AG09309 (cell line): Measurements from ENCODE around the gene GLRX.

Experiments used
- DNase-seq: peaks from one replicate; pipeline ENCODE4 v3.0.0-alpha.2; 2010; ENCODE audit warnings: low read depth
- H3K4me3 ChIP-seq: 2 replicates; pipeline ENCODE4 v1.5.1; 2011; ENCODE audit warnings: mild to moderate bottlenecking, low read depth, low read length, moderate library complexity; ENCODE audit not compliant: control insufficient read depth
- CTCF ChIP-seq: IDR thresholded peaks from 2 replicates; pipeline ENCODE4 v1.5.1; 2011; ENCODE audit warnings: mild to moderate bottlenecking, low read depth, low read length, inconsistent platforms; ENCODE audit not compliant: insufficient read depth, control insufficient read depth; ENCODE audit errors: missing control alignments

The GLRX gene

DNA sequence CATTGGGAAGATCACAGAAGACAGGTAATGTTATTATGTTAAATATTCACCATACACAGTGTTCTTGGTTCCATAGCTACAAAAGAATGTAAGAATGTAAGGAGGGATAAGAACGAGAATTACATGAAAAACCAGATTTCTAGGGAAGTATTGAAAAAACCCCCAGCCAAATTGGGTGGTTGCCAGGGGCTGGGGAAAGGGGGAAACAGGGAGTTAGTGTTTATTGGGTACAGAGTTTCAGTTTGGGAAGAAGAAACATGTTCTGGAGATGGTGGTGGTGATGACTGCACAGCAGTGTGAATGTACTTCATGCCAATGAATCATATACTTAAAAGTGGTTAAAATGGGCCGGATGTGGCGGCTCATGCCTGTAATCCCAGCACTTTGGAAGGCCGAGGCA, 40.3 kb downstream of the GLRX start:
- H3K4me3 ChIP-seq = no peak overlapping the region
- no peak for TF ChIP-seq CTCF
- DNase-seq = no peak

DNA sequence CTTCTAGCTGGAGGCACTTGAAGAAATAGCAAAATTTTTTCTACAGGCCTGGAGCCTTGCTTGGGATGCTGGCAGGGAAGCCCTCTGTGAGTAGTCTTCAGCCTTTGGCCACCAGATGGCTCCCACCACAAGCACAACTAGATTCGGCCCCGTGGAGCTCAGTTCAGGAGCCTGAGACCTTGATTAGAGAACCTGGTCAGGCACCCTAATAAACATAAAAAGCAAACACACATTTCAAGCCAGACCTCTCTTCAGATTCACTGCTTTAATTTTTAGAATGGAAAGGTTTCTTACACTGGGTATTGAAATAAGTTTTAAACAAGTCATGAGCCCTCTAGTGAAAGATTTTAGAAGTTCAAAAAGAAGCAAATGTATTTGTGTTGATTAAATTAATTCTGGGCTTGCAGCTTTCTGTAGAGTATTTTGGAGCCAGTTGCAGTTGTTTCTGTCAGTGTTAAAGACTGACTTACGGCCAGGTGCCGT, 41.4 kb downstream of the GLRX start:
- no peak overlapping the region for H3K4me3 ChIP-seq
- peak; percentile 95 for TF ChIP-seq CTCF
- peak; percentile 45 for DNase-seq

GRCh38 chr5:95780597-95780996, 41.9 kb downstream of the GLRX start:
- no peak overlapping the region for H3K4me3 ChIP-seq
- no peak for TF ChIP-seq CTCF
- DNase-seq = no peak

- no peak for TF ChIP-seq CTCF
- H3K4me3 ChIP-seq = no peak overlapping the region
- no peak for DNase-seq
Measured at GRCh38 chr5:95779611-95780010, 42.9 kb downstream of the GLRX start.

DNA sequence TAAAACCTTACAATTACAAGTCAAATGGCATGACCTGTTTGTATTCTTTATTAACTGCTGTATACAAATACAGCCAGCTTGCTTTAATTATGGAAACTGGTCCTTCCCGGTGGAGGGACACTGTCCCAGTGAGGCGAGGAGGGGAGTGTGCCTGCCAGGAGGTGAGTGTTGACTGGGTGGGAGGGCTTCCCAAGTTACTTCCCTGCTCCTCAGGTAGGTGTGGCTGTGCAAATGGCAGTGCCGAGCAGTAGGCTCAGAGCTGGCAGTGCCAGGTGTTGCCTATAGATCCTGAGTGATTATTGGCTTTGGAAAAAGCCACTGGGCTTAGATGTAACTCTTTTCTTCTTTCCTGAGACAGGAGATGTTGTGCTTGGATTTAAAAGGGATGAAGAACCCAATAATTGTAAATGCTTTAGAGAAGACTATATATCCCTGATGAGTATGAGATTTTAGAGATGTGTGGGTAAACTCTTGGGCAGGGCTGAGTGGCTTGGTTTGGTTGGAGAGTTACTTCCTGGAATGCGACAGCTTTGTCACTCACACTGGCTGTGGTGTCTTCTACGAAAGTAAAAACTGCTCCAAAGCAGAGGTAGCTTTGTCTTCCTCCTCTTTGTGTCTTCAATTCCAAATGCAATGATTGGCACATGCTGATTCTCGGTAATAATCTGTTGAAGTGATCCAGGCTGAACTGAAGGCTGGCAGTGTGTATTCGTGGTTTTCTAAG, 43.7 kb downstream of the GLRX start:
- TF ChIP-seq CTCF = no peak
- no peak for DNase-seq
- H3K4me3 ChIP-seq = no peak overlapping the region

DNA sequence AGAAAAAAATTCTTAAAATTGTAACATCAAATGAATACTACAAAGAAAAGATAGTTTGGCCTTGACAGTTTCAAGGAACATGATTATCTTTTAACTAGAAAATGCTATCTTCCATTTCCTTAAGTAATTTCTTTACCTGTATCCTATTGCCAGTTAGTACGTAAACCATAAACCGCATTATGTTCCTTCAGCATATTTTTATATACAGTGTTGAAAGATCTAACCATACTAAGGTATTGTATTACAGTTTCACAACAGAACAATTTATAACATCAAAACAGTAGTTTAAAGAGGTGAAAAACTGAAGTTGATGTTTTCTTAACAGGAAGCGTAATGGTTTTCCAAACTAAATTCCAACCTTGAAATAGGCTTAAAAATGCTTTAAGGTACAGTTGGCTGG, 45.1 kb downstream of the GLRX start:
- TF ChIP-seq CTCF = no peak
- H3K4me3 ChIP-seq = no peak overlapping the region
- DNase-seq = no peak

DNA sequence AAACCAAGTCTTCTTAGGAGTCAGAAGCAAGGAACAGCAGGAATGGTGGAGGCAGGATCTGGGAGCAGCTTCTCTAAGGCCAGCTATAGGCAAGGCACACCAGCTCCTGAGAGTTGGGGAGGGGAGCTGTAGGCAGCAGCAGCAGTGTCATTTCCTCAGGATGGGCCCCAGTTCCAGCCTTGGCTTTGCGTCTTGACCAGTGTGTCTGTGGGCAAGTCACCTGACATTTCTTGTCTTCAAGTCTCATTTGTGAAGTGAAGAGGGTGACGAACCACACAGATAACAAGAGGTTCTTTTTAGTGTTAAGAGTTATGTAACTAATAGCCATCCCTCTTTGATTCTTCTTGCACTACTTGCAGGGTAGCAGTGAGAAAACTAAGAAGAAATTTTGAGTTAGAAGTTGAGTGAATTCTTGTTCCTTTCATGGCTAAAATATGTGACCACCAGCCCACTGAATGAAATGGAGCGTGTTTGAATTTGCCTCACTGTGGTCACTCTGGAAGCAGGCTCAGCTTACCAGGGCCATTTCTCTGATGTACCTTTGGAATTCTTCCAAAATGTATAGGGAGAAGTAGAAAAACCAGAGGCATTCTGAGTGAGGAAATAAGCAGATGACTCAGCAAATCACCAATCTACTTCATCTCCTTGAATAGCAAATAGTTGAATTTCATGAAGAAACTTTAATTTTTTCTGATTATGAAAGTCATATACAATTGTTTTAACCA, 49.0 kb downstream of the GLRX start:
- no peak for DNase-seq
- TF ChIP-seq CTCF = no peak

More for the DNA sequence above, 49.0 kb downstream of the GLRX start:
- no peak overlapping the region for H3K4me3 ChIP-seq
